Sigmoid colon (tissue), 4 donors: ENCODE measurements around the gene CBLL1.

Source experiments
- CTCF ChIP-seq, 4 experiments: fragments of 450-650 bp in 3 of 4; fragments of 200-600 bp in 1 of 4; IDR thresholded peaks; one replicate each; pipeline ENCODE4 v1.5.1; 2016 to 2019; ENCODE audit warnings: antibody characterized with exemption in 4 of 4, mild to moderate bottlenecking in 3 of 4, moderate library complexity in 2 of 4
- EP300 ChIP-seq, 4 donors: sonication (generic); formaldehyde crosslinking; IDR thresholded peaks; one replicate each; pipeline ENCODE4 v1.6.1; 2017; ENCODE audit warnings: antibody characterized with exemption in 4 of 4
- POLR2A ChIP-seq, 2 donors: fragments of 450-650 bp; IDR thresholded peaks; one replicate each; pipeline ENCODE4 v1.6.1; 2016; ENCODE audit warnings: antibody characterized with exemption in 2 of 2, mild to moderate bottlenecking in 2 of 2, moderate library complexity in 2 of 2
- POLR2AphosphoS5 ChIP-seq, 4 donors: sonication (generic); formaldehyde crosslinking; IDR thresholded peaks; one replicate each; pipeline ENCODE4 v1.6.1; 2017; ENCODE audit warnings: antibody characterized with exemption in 4 of 4

DNA sequence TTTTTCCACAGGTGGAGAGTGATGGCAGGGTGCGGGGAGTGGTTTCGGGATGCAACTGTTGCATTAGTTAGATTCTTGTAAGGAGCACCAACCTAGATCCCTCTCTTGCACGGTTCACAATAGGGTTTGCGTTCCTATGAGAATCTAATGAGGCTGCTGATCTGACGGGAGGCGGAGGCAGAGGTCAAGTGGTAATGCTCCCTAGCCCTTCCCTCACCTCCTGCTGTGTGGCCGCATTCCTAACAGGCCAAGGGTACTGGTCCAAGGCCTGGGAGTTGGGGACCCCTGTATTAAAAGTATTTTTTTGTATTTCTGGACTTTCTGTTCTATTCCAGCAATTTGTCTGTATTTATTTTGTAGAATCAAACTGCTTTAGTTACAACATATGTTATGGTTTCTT is 7.2 kb downstream of the CBLL1 start:
- TF ChIP-seq POLR2A (IDR thresholded peaks at IDR 0.05) = no peak
- TF ChIP-seq CTCF (IDR thresholded peaks at IDR 0.05) = no peak
- TF ChIP-seq EP300 (IDR thresholded peaks at IDR 0.05) = no peak
- TF ChIP-seq POLR2AphosphoS5 (IDR thresholded peaks at IDR 0.05) = no peak
